A549 (cell line): Measurements from ENCODE around the gene TTC13. TPM values are rescaled to one million over a fixed set of nuclear protein-coding genes. Genes with fewer than 3 reads are reported as not detected.

ENCODE experiments used
- ATAC-seq, 2 experiments: fragments of 200-7000 bp in 1 of 2; fragments of >200 bp in 1 of 2; cut with Nextera tagmentation in 1 of 2; cut with Tn5 transposase in 1 of 2; 3 replicates each; pipeline versions ENCODE4 v1.8.0 to v1.9.1; 2018 to 2020; ENCODE audit warnings: mild to moderate bottlenecking in 1 of 2, moderate library complexity in 1 of 2
- CTCF ChIA-PET: fragments of 300-600 bp; sonication (Branson Sonifier 250); formaldehyde crosslinking; extraction: SDS; loops from one replicate; lab custom pipeline; 2021; ENCODE audit warnings: antibody characterized with exemption, inconsistent platforms; lab: Yijun Ruan, JAX
- POLR2A ChIA-PET: fragments of 350-600 bp; formaldehyde crosslinking; extraction: SDS; loops from one replicate; lab custom pipeline; 2021; ENCODE audit warnings: antibody characterized with exemption, inconsistent platforms; lab: Yijun Ruan, JAX
- DNase-seq, 2 experiments: peaks; one replicate each; pipeline versions ENCODE4 v3.0.0 to v3.0.0-alpha.2; 2011 to 2016; ENCODE audit warnings: low read depth in 1 of 2, low spot score in 1 of 2
- FAIRE-seq: peaks from 2 replicates; lab custom pipeline; 2011; peaks lifted over from hg19 to GRCh38; lab: Jason Lieb, UNC
- H3K27ac ChIP-seq, 2 experiments: fragments of >200 bp; sonication (Bioruptor Twin); formaldehyde crosslinking; 3 replicates each; pipeline ENCODE4 v1.5.1; 2016 to 2017
- H3K4me1 ChIP-seq: fragments of >200 bp; sonication (Bioruptor Twin); formaldehyde crosslinking; 3 replicates; pipeline ENCODE4 v1.6.1; 2016
- H3K4me2 ChIP-seq: fragments of >200 bp; sonication (Bioruptor Twin); formaldehyde crosslinking; 3 replicates; pipeline ENCODE4 v1.6.1; 2016
- H3K4me3 ChIP-seq: fragments of >200 bp; sonication (Bioruptor Twin); formaldehyde crosslinking; 3 replicates; pipeline ENCODE4 v1.5.1; 2016
- H3K9me3 ChIP-seq: fragments of >200 bp; sonication (Bioruptor Twin); formaldehyde crosslinking; 3 replicates; pipeline ENCODE4 v1.6.1; 2016
- BHLHE40 ChIP-seq: IDR thresholded peaks from 2 replicates; pipeline ENCODE4 v1.6.1; 2012; ENCODE audit warnings: low read depth, low read length, inconsistent platforms
- CBX2 ChIP-seq: fragments of 200-600 bp; sonication (generic); IDR thresholded peaks from 2 replicates; pipeline ENCODE4 v1.6.1; 2016; ENCODE audit warnings: low read depth, mild to moderate bottlenecking, borderline replicate concordance
- CBX8 ChIP-seq: fragments of 200-600 bp; sonication (generic); IDR thresholded peaks from 2 replicates; pipeline ENCODE4 v1.6.1; 2016
- CHD2 ChIP-seq: fragments of 150-350 bp; IDR thresholded peaks from 2 replicates; pipeline ENCODE4 v1.6.1; 2014; ENCODE audit warnings: low read length; ENCODE audit not compliant: partially characterized antibody
- CHD4 ChIP-seq: fragments of 200-600 bp; sonication (generic); IDR thresholded peaks from 2 replicates; pipeline ENCODE4 v1.6.1; 2016; ENCODE audit warnings: antibody characterized with exemption, mild to moderate bottlenecking, borderline replicate concordance
- EHF ChIP-seq: fragments of 250-450 bp; sonication (Bioruptor Pico); IDR thresholded peaks from 2 replicates; pipeline ENCODE4 v1.5.0; 2020; ENCODE audit warnings: mild to moderate bottlenecking
- ESRRA ChIP-seq: fragments of 150-350 bp; IDR thresholded peaks from 2 replicates; pipeline ENCODE4 v1.6.1; 2014; ENCODE audit warnings: mild to moderate bottlenecking, low read length, borderline replicate concordance
- FOSB ChIP-seq: fragments of 250-450 bp; sonication (Bioruptor Pico); IDR thresholded peaks from 2 replicates; pipeline ENCODE4 v1.5.0; 2020; ENCODE audit warnings: mild to moderate bottlenecking, moderate library complexity
- FOSL2 ChIP-seq, 2 experiments: fragments of 450-650 bp in 1 of 2; fragments of >200 bp in 1 of 2; sonication (Bioruptor Twin) in 1 of 2; formaldehyde crosslinking; IDR thresholded peaks; 2 replicates each; pipeline versions ENCODE4 v1.5.0 to v1.6.1; 2016 to 2020; ENCODE audit warnings: mild to moderate bottlenecking in 1 of 2, moderate library complexity in 1 of 2
- GATA3 ChIP-seq: IDR thresholded peaks from 2 replicates; pipeline ENCODE4 v1.6.1; 2012; ENCODE audit warnings: borderline replicate concordance
- HOXB5 ChIP-seq: fragments of 250-450 bp; sonication (Bioruptor Pico); IDR thresholded peaks from 2 replicates; pipeline ENCODE4 v1.5.0; 2020; ENCODE audit warnings: mild to moderate bottlenecking, moderate library complexity
- MAFK ChIP-seq: fragments of 450-650 bp; IDR thresholded peaks from 2 replicates; pipeline ENCODE4 v1.6.1; 2014; ENCODE audit not compliant: partially characterized antibody
- MYC ChIP-seq: IDR thresholded peaks from 2 replicates; pipeline ENCODE4 v1.6.1; 2012; ENCODE audit warnings: mild to moderate bottlenecking, inconsistent platforms, low read length, improper control_type of control experiment, borderline replicate concordance
- PHF8 ChIP-seq: fragments of 200-600 bp; sonication (generic); IDR thresholded peaks from 2 replicates; pipeline ENCODE4 v1.6.1; 2016; ENCODE audit warnings: low read depth, mild to moderate bottlenecking, antibody characterized with exemption, moderate library complexity, borderline replicate concordance
- RCOR1 ChIP-seq: fragments of 150-350 bp; IDR thresholded peaks from 2 replicates; pipeline ENCODE4 v1.6.1; 2014; ENCODE audit warnings: antibody characterized with exemption, low read length, low read depth
- TFCP2L1 ChIP-seq: fragments of 250-450 bp; sonication (Bioruptor Pico); IDR thresholded peaks from 2 replicates; pipeline ENCODE4 v1.5.0; 2021; ENCODE audit warnings: mild to moderate bottlenecking
- ZC3H11A ChIP-seq: fragments of 450-650 bp; IDR thresholded peaks from 2 replicates; pipeline ENCODE4 v1.6.1; 2014; ENCODE audit warnings: antibody characterized with exemption, mild to moderate bottlenecking
- WGBS: methylation state at CpG from one replicate; pipeline ENCODE4 v1.1.6; 2017; ENCODE audit errors: missing lambda C conversion rate; 5-methylcytosine and 5-hydroxymethylcytosine counted together
- polyA plus RNA-seq, 4 experiments: library from polyadenylated mRNA; depleted of rRNA in 3 of 4; stranded (reverse); fragments of >200 nt; fragmentation: RNase III in 1 of 4; extraction: RNeasy Plus Mini Kit Qiagen cat#74134 plus additional on column Dnase treatment in 1 of 4; gene quantifications; 2 replicates in 3 of 4; 3 replicates in 1 of 4; pipeline ENCODE4 v1.2.3, GENCODE V29; 2011 to 2017
- TF ChIP-seq, protein P1 (sequence below): fragments of 250-450 bp; sonication (Bioruptor Pico); IDR thresholded peaks from 2 replicates; pipeline ENCODE4 v1.5.0; 2020; ENCODE audit warnings: low read depth, mild to moderate bottlenecking, moderate library complexity
- TF ChIP-seq, protein P2 (sequence below): fragments of 150-350 bp; IDR thresholded peaks from 2 replicates; pipeline ENCODE4 v1.6.1; 2014; ENCODE audit warnings: low read depth, mild to moderate bottlenecking, low read length
- TF ChIP-seq, protein P3 (sequence below): fragments of 250-450 bp; sonication (Bioruptor Pico); IDR thresholded peaks from 2 replicates; pipeline ENCODE4 v1.5.0; 2021; ENCODE audit warnings: mild to moderate bottlenecking, moderate library complexity, borderline replicate concordance

The TTC13 gene
- polyA plus RNA-seq, 2 of the 4 experiments (the other 2 are of a cell fraction) = 12.5 to 22.7 TPM

- Histone ChIP-seq H3K4me2 (no peak overlapping the region), H3K4me1 (no peaks in the 10 kb centered on the region), H3K9me3 (no peaks in the 10 kb centered on the region), H3K4me3 (no peak overlapping the region), H3K27ac (no peak overlapping the region)
- POLR2A ChIA-PET = interaction anchor here (1.5 kb wide), 1 partner anchor 27 kb away, joined by 5 read pairs; the partner anchor contains the start of gene C1orf198
- CTCF ChIA-PET = interaction anchor here (1.5 kb wide), 1 partner anchor 10 kb away, joined by 4 read pairs; no protein-coding TSS in a partner anchor
- 72% methylated on average over 2 of the region's 2 CpGs for WGBS
- TF ChIP-seq CBX8 (no peak), TFCP2L1 (CRISPR knock-in tag) (no peak), EHF (no peak), CHD4 (no peak), PHF8 (no peak), BHLHE40 (no peak), CBX2 (no peak), RCOR1 (no peak)
- TF ChIP-seq, protein P1, sequence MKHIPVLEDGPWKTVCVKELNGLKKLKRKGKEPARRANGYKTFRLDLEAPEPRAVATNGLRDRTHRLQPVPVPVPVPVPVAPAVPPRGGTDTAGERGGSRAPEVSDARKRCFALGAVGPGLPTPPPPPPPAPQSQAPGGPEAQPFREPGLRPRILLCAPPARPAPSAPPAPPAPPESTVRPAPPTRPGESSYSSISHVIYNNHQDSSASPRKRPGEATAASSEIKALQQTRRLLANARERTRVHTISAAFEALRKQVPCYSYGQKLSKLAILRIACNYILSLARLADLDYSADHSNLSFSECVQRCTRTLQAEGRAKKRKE (CRISPR knock-in tag) = no peak
- TF ChIP-seq, protein P2, sequence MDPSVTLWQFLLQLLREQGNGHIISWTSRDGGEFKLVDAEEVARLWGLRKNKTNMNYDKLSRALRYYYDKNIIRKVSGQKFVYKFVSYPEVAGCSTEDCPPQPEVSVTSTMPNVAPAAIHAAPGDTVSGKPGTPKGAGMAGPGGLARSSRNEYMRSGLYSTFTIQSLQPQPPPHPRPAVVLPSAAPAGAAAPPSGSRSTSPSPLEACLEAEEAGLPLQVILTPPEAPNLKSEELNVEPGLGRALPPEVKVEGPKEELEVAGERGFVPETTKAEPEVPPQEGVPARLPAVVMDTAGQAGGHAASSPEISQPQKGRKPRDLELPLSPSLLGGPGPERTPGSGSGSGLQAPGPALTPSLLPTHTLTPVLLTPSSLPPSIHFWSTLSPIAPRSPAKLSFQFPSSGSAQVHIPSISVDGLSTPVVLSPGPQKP = no peak
- DNase-seq = no peak
- ATAC-seq = no peak
- no peak for FAIRE-seq
These were observed 83.2 kb downstream of the TTC13 start for GRCh38 chr1:230895452-230895851.

DNA sequence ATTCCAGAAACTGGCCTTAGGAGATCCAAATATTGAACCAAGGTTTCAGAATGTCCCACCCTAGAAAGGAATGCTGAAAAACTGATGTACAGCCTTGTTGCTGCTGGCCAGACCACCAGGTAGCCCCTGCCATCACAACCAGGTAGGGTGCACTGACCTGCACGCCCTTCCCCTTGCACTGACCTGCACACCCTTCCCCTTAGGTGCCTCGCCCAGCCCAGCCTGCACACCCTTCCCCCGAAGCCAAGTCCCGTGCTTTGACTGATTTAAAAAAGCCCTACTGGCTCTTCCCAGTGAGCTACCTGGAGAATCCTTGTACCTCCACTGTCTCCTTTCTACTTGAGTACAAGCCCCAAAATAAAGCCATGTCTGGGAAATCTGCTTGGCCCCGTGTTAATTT, 84.0 kb downstream of the TTC13 start:
- DNase-seq (no peak), FAIRE-seq (no peak), ATAC-seq (no peak)
- POLR2A ChIA-PET = interaction anchor here (1.5 kb wide), 1 partner anchor 26 kb away, joined by 5 read pairs; the partner anchor contains the start of gene C1orf198
- Histone ChIP-seq H3K4me2 (no peak overlapping the region), H3K27ac (no peak overlapping the region), H3K9me3 (no peaks in the 10 kb centered on the region)
- 57% methylated on average over 5 of the region's 5 CpGs for WGBS
- TF ChIP-seq CBX8 (no peak), ZC3H11A (no peak), FOSL2 (IDR thresholded peaks at IDR 0.05) (no peak), FOSL2 (CRISPR knock-in tag; IDR thresholded peaks at IDR 0.05) (no peak), BHLHE40 (no peak), CHD2 (no peak), HOXB5 (CRISPR knock-in tag) (no peak), GATA3 (no peak), ESRRA (no peak), EHF (no peak), TFCP2L1 (CRISPR knock-in tag) (no peak), RCOR1 (no peak), MYC (no peak), MAFK (no peak)
- TF ChIP-seq, protein P3, sequence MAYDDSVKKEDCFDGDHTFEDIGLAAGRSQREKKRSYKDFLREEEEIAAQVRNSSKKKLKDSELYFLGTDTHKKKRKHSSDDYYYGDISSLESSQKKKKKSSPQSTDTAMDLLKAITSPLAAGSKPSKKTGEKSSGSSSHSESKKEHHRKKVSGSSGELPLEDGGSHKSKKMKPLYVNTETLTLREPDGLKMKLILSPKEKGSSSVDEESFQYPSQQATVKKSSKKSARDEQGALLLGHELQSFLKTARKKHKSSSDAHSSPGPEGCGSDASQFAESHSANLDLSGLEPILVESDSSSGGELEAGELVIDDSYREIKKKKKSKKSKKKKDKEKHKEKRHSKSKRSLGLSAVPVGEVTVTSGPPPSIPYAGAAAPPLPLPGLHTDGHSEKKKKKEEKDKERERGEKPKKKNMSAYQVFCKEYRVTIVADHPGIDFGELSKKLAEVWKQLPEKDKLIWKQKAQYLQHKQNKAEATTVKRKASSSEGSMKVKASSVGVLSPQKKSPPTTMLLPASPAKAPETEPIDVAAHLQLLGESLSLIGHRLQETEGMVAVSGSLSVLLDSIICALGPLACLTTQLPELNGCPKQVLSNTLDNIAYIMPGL (CRISPR knock-in tag) = no peak
- TF ChIP-seq, all 56 proteins: peak for 0
- CTCF ChIA-PET = interaction anchor here (1.5 kb wide), 1 partner anchor 11 kb away, joined by 4 read pairs; no protein-coding TSS in a partner anchor
- Histone ChIP-seq H3K4me3 (no peak overlapping the region), H3K4me1 (no peaks in the 10 kb centered on the region)

- POLR2A ChIA-PET = no interaction called here
- 70% methylated on average over 6 of the region's 6 CpGs for WGBS
- FAIRE-seq (no peak), ATAC-seq (no peak), DNase-seq (no peak)
- Histone ChIP-seq H3K27ac (no peak overlapping the region), H3K4me3 (no peak overlapping the region), H3K4me2 (no peak overlapping the region), H3K4me1 (no peaks in the 10 kb centered on the region), H3K9me3 (no peaks in the 10 kb centered on the region)
- CTCF ChIA-PET = no interaction called here
- no peak for TF ChIP-seq FOSB (CRISPR knock-in tag)
These were observed 84.6 kb downstream of the TTC13 start for GRCh38 chr1:230894032-230894431.
